HG02763 (cell line): ENCODE data around the gene RERE.

ENCODE experiments used
- ATAC-seq: cut with Tn5 transposase; IDR thresholded peaks from one replicate; pipeline ENCODE4 v1.9.1; 2021; ENCODE audit warnings: mild to moderate bottlenecking, moderate library complexity; ENCODE audit not compliant: unreplicated experiment

Gene RERE

DNA sequence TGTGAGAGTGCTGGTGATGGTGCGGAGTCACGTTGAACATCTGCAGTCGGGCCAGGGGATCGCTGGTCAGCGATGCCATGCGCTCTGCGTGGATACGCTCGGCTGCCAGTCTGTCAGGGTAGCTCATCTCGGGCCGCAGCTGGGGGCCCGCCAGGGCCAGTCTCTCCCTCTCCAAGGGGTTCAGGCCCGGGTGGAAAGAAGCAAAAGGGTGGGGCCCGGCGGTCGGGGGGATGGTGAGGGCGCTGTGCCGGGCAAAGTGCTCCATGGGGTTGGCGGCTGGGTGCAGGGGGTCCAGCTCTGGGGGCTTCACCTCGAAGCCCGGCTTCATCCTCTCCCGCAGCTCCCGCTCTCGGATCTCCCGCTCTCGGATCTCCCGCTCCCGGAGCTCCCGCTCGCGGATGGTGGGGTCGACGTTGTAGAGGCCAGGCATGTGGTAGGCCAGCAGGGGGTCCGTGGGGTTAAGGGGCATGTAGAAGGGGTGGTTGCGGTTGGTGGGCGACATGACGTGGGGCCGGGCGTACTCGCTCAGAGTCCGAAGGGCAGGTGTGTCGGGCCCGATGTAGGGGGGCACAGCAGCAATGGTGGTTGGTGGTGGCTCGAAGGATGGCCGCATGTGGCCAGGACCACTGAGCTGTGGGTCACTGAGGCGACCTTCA, 459.1 kb downstream of the RERE start:
- ATAC-seq = no peak

GRCh38 chr1:8357329-8358101, 459.9 kb downstream of the RERE start:
- no peak for ATAC-seq

DNA sequence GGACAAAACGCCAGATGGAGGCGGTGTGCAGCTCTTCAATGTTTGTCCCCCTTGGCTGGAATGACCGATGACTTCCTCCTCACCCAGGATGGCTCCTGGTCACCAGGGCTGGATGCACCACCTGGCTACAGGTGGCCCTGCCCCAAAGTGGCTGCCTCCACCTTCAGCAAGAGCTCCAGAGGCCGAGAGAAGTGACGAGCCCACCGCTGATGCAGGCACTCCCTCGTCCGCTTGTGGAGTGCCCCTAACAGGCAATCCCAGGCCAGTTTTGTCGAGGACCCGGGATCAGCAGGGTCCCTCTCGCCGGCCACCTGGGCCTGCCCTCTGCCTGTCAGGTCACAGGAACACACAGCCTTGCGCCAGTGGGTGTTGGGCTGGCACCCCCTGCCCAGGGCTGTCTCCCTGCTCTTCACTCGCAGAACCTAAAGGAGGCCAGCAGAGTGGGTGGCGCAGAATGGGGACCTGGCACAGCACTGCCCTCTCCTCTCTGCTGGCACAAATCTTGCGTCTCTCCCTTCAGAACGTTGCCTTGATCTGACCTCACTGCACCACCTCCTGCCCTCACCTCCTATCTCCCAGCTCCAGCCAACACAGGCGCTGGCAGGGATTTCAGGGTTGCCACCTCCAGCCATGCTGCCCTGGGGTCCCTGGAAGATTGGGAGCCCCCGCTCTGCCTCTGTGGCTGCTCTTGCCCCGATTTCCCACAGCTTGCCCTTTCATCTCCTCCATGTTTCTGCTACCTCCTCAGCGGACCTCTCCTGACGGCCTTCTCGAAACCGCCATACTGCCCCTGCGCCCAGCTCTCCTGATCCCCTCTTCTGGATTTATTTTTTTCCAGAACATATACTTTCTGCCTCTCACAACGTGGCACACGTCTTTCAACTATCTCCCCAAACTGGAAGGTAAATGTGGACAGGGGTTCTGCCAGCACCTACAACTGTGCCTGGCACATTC, 460.9 kb downstream of the RERE start:
- ATAC-seq = no peak

- ATAC-seq = no peak
These were observed 461.8 kb downstream of the RERE start for GRCh38 chr1:8355439-8356255.

- ATAC-seq = no peak
These were observed 463.4 kb downstream of the RERE start for GRCh38 chr1:8354038-8354437.

GRCh38 chr1:8352886-8353785, 464.3 kb downstream of the RERE start:
- ATAC-seq = no peak

DNA sequence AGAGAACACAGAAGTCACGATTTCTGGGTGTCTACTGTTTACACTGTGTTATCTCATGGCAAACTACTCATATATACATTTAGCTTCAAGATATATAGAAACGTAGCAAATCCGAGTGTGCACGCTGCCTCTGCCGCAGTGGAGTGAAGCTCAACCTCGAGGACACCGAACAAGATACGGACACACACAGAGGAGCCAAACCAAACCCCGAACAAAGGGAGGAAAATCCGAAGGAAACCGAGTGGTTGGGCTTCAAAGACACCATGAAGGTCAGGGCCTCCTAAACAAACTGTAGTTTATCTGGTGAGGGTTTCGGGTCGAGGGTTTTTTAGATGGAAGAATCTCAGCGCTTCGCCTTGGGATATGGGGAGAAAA, 465.0 kb downstream of the RERE start:
- ATAC-seq = no peak

GRCh38 chr1:8351693-8352470, 465.6 kb downstream of the RERE start:
- ATAC-seq = no peak

GRCh38 chr1:8350914-8351684, 466.3 kb downstream of the RERE start:
- ATAC-seq = no peak

- no peak for ATAC-seq
These were observed 467.5 kb downstream of the RERE start for GRCh38 chr1:8349961-8350360.

DNA sequence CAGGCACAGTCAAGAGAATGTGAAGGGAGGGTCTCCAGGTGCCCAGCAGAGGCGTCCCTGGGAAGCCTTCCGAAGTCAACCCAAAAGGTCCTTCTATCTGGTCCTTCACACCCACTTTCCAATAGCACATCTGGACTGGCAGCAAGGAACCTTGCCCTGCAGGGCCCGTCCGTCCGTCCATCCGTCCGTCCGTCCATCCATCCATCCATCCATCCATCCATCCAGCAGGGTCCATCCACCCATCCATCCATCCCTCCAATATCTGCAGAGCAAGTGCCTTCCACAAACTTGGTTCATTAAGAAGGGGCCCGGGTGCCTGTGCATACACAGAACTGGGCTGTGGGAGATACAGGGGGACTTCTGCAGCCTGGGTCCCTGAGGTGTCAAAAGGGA, 468.0 kb downstream of the RERE start:
- ATAC-seq = no peak

DNA sequence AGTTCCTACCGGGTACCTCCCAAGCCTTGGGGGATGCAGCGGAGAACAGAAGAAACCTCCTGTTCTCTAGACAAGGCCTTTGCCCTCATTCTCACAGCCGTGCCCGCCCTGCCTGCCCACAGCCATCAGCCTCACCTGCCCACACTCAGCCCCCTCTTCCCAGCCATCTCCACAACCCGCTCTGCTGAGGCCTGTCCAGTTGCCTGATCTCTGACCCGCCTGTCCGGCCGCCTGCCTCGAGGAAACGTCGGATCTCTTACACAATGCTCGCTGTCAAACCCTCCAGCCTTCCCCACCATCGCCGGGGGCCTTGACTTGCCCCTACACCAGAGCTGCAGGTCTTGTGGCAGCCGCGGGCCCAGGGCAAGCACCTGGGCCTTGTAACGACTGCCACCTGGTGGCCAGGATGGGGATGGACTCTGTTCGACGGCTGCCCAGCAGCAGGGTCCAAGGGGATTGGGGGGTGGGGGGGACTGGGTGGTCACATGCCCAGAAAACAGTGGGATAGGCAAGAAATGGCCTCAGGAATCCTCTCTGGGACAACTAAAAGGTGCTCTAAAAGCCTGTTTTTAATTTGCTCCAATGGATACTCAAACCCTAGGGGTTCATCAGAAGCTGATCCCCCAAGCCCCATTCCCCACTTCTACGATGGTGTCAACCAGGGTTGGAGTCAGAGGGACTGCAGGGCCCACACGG, 468.5 kb downstream of the RERE start:
- ATAC-seq = no peak

DNA sequence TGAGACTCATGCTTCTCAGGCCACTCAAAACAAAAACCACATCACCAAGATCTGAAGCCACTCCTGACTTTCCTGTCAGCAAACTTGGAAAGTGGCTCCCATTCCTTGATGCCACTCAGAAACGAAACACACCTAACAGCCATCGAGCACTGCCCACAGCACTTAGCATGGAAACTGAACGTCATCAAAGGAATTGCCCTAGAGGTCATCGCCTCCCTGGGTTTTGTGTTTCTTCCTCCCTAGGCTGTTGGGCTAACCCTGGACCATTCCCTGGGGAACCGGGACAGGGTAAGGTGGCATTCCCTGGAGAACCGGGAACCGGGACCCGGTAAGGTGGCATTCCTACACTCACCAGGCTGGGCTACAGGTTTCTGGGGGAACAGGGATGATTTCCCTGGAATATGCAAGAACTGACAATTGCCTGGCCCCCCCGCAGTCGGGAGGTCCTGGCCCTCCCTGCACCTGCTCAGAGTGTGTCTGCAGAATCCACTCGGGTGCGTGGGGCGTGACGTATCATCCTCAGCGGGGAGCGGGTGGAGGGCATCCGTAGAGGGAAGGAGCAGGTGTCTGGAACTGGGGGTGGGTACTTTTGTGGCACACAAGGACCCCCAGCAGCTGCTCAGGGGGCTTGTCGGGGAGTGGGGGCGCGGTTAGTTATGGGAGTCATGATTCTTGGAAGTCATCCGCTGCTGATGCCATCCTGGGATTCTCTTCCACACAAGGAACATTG, 469.2 kb downstream of the RERE start:
- no peak for ATAC-seq

DNA sequence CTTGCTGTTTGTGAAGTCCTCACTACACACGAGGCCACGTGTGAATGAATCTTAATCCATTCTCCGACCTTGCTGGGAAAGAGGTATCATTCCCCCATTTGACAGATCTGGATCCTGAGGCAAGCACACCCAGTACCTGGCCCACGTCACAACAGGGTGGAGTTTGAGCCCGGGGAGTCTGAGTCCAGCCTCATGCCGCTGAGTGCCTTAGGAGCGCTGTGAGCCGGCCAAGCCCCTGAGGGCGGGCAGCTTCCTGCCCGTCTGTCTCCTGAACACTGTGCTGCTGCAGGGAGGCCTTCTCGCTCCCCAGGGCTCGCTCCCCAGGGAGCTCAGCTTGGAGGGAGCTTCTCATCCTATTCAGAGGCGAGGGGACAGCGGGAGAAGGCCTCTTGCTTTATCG, 469.8 kb downstream of the RERE start:
- no peak for ATAC-seq

DNA sequence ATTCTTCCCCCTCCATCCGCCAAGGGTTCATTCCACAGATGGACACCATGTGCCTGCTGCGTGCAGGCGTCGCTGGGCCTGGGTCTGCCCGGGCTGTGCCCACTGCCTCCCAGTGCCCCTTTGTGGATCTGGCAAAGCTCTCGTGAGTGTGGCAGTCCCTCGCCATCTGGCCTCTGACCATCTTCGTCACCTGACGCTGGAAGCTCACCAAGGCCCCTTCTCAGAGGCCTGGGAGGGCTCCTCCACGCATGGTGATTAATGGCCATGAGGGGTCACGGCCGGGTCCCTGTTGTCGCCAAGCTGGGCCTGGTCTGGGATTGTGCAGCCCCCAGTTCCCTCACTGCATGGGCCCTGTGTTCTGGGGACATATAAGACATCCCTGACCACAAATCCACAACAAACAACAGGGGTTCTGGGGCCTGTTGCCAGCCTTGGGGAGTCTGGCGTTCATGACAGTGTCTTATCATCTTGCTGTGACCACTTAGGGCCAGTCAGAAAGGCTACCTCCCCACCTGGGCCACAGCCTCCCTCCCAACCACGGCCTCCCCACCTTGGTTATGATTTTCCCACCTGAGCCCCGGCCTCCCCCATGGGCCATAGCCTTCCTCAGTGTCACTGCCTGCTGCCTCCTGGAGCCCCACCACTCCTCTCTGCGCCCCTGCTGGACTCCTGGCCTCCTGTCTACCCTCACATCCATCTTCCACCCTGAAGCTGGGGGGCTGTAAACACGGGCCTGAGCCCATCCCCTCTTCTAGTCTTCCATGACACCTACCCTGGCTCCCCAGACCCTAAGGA, 471.6 kb downstream of the RERE start:
- ATAC-seq = no peak

- no peak for ATAC-seq
These were observed 472.4 kb downstream of the RERE start for GRCh38 chr1:8344893-8345507.
